IPS-NIHi7 (cell line): ENCODE measurements around the gene FXYD2.
A peak's percentile ranks its signal among the peaks of the same experiment; 100 is the strongest.
"Not testable (repeated sequence)": the region's sequence is repeated elsewhere in the genome, so short reads cannot be mapped to it uniquely, and the experiment has no call there.

Experiments used
- DNase-seq: peaks from one replicate; pipeline ENCODE4 v3.0.0; 2012; ENCODE audit warnings: mixed read lengths; ENCODE audit errors: extremely low spot score

FXYD2 gene

GRCh38 chr11:117824571-117825537, at the start of gene FXYD2:
Gene FXYD2 (minus strand): TSS chr11:117824744. CDS start chr11:117824678, 66 bp downstream.
- DNase-seq = no peak

DNA sequence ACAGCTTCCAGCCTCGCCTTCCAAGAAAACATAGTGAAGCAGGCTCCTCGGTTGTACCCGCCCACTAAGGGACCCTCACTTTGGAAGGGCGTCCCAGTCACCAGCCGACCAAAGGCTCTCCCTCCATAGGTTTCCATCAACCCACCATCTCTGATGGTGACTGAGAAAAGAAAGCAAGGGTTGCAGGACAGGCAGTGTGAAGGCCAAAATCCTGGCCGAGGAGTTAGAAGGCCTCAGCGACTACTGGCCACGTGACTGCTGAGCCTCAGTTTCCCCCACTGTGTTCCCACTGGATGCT, 49.2 kb upstream of the FXYD2 start:
- no peak for DNase-seq

- DNase-seq = no peak
These were observed 48.7 kb upstream of the FXYD2 start for GRCh38 chr11:117872975-117873827.

- no peak for DNase-seq
These were observed 47.9 kb upstream of the FXYD2 start for GRCh38 chr11:117872420-117872961.

DNA sequence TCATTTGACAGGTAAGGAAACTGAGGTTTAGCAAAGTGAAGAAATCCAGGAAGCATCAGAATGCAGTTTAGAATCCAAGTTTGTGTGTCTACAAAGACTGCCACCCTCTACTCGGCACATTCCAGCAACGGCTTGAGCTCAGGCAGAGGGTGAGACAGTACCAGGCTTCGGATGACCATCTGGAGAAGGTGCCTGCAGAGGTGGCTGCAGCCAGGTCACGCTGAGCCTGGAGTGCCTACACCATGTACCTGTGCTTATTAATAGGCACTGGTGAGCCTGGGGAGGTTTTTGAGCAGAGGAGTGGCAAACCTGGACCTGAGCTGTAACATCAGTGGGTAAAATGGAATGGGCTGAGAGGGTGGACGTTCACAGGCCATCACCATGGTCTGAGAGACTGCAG, 47.2 kb upstream of the FXYD2 start:
- DNase-seq = no peak

- no peak for DNase-seq
These were observed 46.6 kb upstream of the FXYD2 start for GRCh38 chr11:117871160-117871559.

GRCh38 chr11:117870103-117870952, 45.8 kb upstream of the FXYD2 start:
- no peak for DNase-seq

- DNase-seq = no peak
These were observed 45.1 kb upstream of the FXYD2 start for GRCh38 chr11:117869604-117870003.

GRCh38 chr11:117868815-117869561, 44.4 kb upstream of the FXYD2 start:
- no peak for DNase-seq

DNA sequence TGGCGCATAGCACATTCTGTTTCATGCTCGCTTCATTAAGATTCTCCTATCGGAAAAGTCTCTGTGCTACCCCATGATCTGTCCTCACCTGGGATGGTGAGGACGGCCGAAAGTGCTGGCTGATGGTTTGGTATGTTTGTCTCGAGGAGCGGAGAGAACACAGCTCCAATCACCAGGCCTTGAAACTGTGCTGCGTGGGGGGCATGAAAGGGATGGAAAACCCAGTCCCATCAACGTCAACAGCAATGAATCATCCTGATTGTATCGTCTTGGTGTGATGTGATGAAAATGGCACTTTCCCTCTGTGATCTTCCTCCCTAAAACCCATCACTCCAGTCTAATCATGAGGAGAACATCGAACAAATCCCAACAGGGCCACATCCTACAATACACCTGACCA, 43.5 kb upstream of the FXYD2 start:
- no peak for DNase-seq

- no peak for DNase-seq
These were observed 42.0 kb upstream of the FXYD2 start for GRCh38 chr11:117866526-117866925.

- DNase-seq = not testable (repeated sequence)
These were observed 41.0 kb upstream of the FXYD2 start for GRCh38 chr11:117865546-117865945.

GRCh38 chr11:117863383-117863782, 38.8 kb upstream of the FXYD2 start:
- DNase-seq = no peak

GRCh38 chr11:117862753-117863152, 38.2 kb upstream of the FXYD2 start:
- DNase-seq = no peak

DNA sequence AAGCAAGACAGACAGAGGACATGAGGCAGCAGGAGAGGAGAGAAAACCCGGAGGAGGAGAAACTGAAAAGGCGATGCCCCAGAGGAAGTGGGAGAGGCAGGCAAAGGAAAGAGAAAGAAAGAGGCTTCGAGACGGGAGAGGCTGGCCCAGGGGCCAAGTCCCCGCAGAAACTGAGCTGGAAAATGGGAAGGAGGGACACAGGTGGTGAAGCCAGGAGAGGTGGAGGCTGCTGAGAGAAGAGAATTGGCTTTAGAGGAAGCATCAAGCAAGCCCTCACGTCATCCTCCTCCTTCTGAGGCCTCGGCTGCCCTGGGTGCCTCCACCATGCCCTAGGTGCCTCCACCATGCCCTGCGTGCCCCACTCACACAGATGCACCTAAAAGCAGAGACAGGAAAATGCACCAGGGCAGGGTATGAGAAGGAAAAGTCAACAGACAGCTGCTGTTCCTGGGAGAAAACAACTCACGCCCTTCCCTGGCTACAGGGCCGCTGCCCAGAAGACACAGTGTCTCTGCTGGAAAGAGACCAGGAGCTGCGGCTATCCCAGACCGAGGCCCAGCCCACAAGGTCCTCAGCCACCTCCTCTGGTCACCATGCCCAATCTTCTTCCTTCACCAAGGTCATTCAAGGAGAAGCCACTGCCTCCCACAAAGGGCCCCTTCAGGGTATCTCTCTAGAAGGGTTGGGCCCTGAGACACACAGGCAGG, 37.6 kb upstream of the FXYD2 start:
- DNase-seq = no peak

DNA sequence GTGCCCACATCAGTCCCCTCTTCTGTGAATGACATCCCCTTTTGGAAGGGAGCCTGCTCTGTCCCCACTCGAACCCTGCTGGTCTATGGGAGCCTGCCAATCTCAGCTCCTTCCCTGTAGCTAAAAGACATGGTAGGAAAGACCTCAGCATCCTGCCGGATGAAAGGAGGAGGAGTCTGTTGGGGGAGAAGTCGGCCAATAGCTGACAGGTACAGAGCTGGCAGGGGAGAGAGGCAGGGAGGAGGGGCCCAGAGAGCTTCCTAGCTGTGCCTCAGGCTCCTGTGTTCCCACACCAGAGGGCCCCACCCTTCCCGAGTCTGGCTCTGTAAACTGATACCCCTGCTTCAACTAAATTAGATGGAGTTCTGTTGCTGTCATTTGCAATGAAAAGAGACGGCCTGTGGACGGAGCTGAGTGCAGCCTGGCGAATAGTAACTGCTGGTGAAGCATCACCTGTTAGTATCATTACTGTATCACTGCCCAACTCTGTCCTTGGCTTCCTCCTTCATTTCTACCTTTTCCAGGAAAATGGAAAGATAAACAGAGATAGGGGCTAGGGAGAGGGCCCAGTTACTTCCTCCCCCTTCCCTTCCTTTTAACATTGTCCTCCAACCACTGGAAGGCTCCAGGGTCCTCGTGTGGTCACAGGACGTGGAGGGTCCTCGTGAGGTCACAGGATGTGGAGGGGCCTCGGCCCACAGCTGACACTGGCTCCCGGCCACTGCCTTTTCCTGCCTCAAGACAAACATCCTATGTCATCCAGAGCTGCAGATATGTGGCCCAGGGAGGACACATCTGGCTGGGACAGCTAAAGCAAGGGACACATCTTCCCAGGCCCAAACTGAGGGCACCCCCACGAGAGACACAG, 36.8 kb upstream of the FXYD2 start:
- DNase-seq = peak; percentile 96

- no peak for DNase-seq
These were observed 35.6 kb upstream of the FXYD2 start for GRCh38 chr11:117860139-117860538.

GRCh38 chr11:117859488-117860112, 35.1 kb upstream of the FXYD2 start:
- DNase-seq = no peak

GRCh38 chr11:117859061-117859460, 34.5 kb upstream of the FXYD2 start:
- no peak for DNase-seq
